PFSK-1 (cell line): Measurements from ENCODE around the gene CREG1.

Experiments used
- FOXP2 ChIP-seq: optimal IDR thresholded peaks from 2 replicates; pipeline ENCODE3; 2011; ENCODE audit warnings: borderline replicate concordance, control low read depth, inconsistent platforms; ENCODE audit not compliant: insufficient read depth; ENCODE audit errors: extremely low read length, extremely low read depth
- POLR2AphosphoS5 ChIP-seq: IDR thresholded peaks from 2 replicates; pipeline ENCODE4 v1.6.1; 2012; ENCODE audit warnings: low read depth, mild to moderate bottlenecking, control low read depth, low read length, moderate library complexity
- SIN3A ChIP-seq: IDR thresholded peaks from 2 replicates; pipeline ENCODE4 v1.6.1; 2012; ENCODE audit warnings: mild to moderate bottlenecking, low read length, moderate library complexity, borderline replicate concordance; ENCODE audit not compliant: insufficient read depth
- TAF1 ChIP-seq: IDR thresholded peaks from 2 replicates; pipeline ENCODE4 v1.6.1; 2012; ENCODE audit warnings: low read length, control low read depth, borderline replicate concordance; ENCODE audit not compliant: insufficient read depth
- TF ChIP-seq, protein P1 (sequence below), 2 experiments: IDR thresholded peaks; 2 replicates each; pipeline versions ENCODE4 v1.6.1 to v1.8.0; 2011 to 2012; ENCODE audit warnings: low read depth in 2 of 2, low read length in 2 of 2, control low read depth in 1 of 2, inconsistent platforms in 1 of 2, mild to moderate bottlenecking in 1 of 2, moderate library complexity in 1 of 2; ENCODE audit not compliant: insufficient read depth in 1 of 2

DNA sequence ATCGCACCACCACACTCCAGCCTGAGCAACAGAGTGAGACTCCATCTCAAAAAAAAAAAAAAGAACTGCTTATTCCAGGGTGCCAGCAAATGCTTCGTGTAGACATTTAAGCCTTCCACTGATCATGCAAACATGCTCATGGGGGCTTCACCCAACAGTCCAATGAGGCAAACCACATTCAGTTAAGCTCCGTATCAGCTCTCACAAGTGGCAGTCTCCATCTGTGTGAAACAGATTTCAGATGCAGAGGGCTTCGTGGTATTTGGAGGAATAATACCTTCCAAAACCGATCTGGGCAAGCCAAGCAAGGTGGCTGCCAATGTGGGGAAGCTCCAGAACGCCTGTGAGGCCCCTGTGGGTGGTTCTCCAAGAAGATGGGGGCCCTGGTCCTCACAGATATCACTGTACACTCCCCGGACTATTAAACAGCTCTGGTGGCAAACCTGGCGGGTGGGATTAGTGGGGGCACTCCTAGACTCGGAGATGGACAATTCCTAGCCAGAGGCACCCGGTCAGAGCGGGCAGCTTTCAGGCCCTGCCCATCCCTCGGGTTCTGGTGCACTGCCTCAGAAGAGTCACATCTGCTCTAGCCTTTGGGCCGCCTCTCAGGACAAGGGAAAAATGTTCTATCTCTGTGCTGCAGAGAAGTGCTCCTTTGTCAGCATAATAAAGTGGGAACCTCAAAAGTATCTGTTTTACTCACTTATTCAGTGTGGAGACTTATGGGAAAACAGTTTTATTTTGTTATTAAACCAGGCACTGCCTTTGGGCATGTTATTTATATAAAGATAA, 10.2 kb downstream of the CREG1 start:
- TF ChIP-seq TAF1 (no peak), POLR2AphosphoS5 (no peak), SIN3A (no peak), FOXP2 (no peak)
- TF ChIP-seq, protein P1, sequence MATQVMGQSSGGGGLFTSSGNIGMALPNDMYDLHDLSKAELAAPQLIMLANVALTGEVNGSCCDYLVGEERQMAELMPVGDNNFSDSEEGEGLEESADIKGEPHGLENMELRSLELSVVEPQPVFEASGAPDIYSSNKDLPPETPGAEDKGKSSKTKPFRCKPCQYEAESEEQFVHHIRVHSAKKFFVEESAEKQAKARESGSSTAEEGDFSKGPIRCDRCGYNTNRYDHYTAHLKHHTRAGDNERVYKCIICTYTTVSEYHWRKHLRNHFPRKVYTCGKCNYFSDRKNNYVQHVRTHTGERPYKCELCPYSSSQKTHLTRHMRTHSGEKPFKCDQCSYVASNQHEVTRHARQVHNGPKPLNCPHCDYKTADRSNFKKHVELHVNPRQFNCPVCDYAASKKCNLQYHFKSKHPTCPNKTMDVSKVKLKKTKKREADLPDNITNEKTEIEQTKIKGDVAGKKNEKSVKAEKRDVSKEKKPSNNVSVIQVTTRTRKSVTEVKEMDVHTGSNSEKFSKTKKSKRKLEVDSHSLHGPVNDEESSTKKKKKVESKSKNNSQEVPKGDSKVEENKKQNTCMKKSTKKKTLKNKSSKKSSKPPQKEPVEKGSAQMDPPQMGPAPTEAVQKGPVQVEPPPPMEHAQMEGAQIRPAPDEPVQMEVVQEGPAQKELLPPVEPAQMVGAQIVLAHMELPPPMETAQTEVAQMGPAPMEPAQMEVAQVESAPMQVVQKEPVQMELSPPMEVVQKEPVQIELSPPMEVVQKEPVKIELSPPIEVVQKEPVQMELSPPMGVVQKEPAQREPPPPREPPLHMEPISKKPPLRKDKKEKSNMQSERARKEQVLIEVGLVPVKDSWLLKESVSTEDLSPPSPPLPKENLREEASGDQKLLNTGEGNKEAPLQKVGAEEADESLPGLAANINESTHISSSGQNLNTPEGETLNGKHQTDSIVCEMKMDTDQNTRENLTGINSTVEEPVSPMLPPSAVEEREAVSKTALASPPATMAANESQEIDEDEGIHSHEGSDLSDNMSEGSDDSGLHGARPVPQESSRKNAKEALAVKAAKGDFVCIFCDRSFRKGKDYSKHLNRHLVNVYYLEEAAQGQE (IDR thresholded peaks at IDR 0.05; ENCODE audit: insufficient read depth in 1 of 2, low read depth in 2 of 2, low read length in 2 of 2): no peak
